ENCODE measurements around the gene PREP. TPM values are rescaled to one million over a fixed set of nuclear protein-coding genes. Genes with fewer than 3 reads are reported as not detected.
"Not testable (repeated sequence)": the region's sequence is repeated elsewhere in the genome, so short reads cannot be mapped to it uniquely, and the experiment has no call there.

Gene PREP
- polyA plus RNA-seq, 3 donors, result 29.0 to 36.0 (median 34.5) TPM

DNA sequence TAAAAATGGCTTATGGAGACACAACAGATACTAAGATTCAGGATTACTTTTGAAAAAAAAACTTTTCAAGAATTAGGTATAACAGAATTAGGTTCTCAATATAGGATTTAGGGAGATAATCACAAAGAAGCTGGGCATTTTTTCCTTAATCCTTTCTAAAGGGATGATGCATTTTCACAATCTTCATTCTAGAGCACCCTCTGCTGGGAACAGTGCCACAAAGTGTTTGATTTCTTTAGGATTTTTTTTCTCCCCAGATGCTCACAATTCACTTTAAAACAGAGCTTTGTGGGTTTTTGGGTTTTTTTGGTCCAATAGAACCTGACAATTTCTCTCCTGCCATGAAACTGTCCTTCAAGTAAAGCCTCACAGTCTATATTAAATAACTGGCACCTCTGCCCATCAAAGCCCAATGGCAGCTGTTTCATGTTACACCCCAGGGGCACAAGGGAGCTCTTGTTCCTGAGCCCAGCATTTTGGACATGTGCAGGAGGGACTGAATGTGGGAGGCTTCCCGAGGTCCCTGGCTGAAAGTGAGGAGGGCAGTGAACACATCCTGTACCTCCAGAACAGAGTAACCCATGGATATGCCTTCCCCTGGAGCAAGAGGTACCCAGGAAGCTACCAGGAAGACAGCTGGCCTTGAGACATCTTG lies 39.7 kb downstream of the PREP start:
- peak in 4 of 11 donors; percentile 4 to 13 (median 7) for DNase-seq (ENCODE audit: extremely low read depth in 1 of 11, low read depth in 9 of 11, low spot score in 4 of 11)

DNA sequence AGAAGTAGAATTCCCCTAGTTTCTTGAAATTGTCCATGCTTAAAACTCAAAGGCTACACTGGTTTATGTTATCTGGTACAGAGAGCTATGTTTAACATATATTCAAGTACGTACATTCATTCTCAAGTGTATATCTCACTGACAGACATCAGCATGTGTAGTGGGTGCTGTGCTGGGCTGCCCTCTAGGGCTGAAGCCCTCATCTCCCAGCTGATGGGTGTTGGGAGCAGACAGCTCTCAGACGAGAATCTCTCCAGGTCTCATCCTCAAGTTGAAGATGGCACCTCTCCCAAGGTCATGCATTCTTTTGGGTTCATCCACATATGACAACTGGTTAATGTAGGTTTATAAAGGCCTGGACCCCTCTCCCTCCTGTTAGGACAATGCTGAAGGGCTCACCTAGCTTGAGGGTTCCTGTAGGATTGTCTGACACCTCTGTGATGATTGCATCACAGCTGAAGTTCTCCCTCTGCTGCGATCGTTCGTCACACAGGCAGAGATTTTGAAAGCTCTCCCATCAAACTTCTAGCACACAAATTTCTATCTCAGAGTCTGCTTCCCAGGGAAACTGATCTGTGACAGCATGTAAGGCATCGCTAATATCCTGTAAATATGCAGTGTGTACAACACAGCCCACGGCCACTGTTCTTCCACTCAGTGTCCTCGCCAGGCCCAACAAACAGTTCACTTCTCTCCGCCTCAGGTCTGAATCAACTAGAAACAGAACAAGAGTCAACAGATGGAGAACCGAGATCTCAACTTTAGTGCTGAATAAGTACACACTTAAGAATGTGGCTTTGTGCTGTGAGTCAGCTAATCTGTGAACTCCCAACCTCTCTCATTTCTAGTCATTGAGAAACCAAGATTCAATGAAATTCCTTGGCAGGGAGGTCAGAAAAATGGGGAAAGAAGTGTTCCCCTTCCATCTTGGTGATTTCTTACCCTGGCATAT lies 43.2 kb downstream of the PREP start:
- no peak for DNase-seq (ENCODE audit: extremely low read depth in 1 of 11, low read depth in 9 of 11, low spot score in 4 of 11)

DNA sequence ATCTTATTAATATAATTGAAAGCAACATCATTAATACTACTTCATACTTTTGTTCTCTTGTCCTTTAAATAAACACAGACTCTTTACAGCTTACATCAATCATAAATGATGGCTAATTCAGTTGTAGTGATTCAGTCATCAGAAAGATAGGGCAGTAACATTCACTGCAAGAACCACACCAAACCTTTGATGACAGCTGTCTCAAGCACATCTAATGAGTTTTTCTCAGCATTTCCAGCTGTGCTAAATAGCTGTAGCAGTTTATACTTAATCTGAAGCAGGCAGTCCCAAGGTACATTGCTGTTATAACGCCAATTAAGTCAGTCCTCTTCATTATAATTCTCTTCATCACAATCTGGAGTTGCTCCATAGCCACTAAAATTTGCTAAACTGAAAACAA lies 45.7 kb downstream of the PREP start:
- no peak for DNase-seq (ENCODE audit: extremely low read depth in 1 of 11, low read depth in 9 of 11, low spot score in 4 of 11)

DNA sequence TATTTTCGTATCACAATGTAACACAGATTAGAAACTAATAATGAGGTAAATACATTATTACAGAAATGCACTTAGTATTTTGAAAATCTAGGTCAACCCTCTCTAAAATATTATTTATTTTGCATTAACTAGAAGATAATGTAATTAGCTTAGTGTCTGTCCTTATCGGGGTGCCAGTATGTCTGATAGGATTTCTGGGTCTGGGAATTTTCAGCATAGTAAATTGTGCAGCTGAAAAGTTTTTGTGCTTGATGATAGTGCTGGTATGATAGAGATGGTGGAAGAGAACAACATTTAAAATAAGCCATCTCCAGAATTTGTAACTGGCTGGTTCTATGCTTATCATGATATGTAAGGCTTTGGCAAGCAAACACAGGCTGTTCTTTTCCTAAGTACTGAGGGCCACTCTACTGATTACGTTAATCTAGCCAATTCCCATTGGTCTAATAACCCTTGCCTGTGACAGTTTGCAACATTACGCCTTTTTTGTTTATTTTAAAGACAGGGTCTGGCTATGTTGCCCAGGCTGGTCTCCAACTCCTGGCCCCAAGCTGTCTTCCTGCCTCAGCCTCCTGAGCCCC lies 50.8 kb downstream of the PREP start:
- no peak for DNase-seq (ENCODE audit: extremely low read depth in 1 of 11, low read depth in 9 of 11, low spot score in 4 of 11)

DNA sequence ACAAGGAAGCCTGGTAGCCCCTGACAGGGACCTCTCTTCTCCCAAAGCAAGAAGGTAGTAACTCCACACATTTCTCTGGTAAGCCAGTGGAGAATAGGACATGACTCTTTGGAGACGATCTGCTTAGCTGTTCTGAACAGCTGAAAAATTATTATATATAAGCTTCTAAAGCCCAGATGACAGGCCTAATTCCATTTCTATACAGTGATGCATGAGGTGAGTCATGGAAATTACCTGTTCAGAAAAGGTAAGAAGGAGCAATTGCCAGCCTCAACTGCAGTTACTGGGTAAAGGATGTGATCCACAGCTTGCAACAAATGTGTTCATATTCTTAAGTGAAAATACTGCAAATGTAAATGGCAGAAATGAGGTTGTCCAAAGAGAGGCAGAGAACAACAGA lies 54.0 kb downstream of the PREP start:
- DNase-seq (ENCODE audit: extremely low read depth in 1 of 11, low read depth in 9 of 11, low spot score in 4 of 11), result no peak

DNA sequence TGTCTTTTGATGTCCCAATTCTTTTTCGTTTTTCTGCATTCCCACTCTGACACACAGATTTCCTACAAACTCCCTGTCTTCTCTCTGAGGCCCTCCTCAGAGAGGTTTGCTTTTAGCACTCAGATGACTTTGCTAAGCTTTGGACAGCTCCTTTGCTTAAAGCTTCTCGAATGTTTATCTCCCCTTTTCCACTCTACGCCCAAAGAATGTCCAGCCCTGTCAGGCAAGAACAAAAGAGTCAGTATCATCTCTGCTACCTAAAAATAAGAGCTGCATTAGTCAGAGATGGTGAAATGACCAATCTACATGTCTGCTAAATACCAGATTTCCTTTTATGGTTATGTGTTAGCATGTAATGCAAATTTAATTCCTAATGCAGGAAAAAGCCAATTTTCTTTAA lies 56.8 kb downstream of the PREP start:
- no peak for DNase-seq (ENCODE audit: extremely low read depth in 1 of 11, low read depth in 9 of 11, low spot score in 4 of 11)

DNA sequence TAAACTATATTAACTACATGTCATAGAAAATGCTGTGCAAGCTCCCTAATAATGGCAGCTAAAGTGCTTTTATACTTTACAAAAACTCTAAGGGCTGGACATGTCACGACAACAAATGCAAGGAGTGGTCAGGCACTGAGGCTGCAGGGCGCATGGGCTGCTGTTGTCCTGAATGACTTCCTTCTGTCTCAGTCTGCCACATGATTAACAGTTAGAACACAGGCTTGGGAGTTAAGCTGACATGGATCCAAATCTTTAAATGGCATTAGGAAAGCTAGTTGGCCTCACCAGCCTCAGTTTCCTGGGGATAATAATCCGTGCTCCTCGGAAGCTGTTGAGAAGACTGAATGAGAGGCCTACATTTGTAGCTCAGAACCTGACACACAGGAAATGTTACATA lies 57.4 kb downstream of the PREP start:
- DNase-seq (ENCODE audit: extremely low read depth in 1 of 11, low read depth in 9 of 11, low spot score in 4 of 11), result no peak

DNA sequence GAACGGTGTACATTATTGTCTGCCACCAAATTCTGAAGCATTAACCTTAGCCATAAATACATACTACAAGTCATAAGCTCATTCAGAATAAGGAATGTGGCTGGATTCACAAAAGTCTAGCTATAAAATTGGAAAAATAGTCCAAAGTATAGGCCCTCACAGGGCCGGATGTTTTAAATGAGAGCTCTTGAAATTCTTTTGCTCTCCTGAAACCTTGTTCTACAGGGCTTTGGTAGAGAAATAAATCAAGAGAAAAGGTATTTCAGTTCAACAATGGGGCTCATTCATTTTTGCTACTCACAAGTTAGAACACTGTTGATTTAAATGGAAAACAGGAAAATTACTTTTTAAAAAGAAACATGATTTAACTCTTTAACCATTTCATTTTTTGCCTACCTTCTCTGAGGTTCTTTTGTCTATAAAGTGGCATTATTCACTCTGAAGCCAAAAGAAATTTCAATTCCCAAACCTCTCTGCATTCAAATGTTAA lies 58.0 kb downstream of the PREP start:
- DNase-seq (ENCODE audit: extremely low read depth in 1 of 11, low read depth in 9 of 11, low spot score in 4 of 11), result no peak

DNA sequence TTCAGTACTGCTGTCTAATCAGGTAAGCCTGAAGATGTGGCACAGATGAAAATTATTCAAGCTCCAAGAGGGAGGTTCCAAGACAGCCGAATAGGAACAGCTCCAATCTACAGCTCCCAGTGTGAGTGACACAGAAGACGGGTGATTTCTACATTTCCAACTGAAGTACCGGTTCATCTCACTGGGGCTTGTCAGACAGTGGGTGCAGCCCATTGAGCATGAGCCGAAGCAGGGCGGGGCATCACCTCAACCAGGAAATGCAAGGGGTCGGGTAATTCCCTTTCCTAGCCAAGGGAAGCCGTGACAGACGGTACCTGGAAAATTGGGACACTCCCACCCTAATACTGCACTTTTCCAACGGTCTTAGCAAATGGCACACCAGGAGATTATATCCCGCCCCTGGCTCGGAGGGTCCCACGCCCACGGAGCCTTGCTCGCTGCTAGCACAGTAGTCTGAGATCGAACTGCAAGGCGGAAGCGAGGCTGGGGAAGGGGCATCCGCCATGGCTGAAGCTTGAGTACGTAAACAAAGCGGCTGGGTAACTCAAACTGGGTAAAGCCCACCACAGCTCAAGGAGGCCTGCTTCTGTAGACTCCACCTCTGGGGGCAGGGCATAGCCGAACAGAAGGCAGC lies 64.4 kb downstream of the PREP start:
- DNase-seq (ENCODE audit: extremely low read depth in 1 of 11, low read depth in 9 of 11, low spot score in 4 of 11), result not testable (repeated sequence)

DNA sequence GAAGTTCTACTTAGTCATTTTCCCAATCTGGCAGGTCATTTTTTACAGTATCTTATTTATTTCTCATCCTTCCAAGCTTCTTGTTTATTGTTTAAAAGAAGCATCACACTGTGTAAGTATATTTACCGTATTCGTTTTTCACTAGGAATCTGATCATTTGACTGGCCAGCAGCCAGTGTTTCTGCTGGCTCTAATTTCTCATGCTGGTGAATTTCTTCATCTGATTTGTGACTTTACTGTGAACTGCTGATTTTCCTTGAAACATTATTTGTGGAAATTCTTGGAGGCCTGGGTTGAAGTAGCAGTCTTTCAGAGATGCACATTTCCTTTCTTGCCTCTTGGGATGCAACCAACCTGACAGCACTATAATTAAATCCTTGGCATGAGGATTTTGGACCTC lies 65.9 kb downstream of the PREP start:
- DNase-seq (ENCODE audit: extremely low read depth in 1 of 11, low read depth in 9 of 11, low spot score in 4 of 11), result no peak

DNA sequence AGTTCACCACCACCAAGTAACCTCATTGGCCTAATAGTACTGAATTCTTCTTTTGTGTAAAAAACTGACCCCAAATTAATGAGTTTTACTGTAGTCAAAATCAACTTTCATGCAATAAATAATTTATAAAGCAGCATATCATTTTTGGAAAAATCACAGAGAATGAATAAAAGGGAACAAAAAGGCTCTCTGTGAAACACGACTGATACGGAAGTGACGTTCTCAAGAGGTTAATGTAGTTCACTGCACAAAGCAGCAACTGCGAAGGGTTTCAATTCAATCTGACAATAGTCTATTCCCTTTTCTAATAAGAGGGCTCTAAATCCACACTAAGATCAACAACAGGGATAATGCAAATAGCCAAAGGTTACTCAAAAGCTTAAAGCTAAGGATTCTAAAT lies 70.3 kb downstream of the PREP start:
- no peak for DNase-seq (ENCODE audit: extremely low read depth in 1 of 11, low read depth in 9 of 11, low spot score in 4 of 11)

DNA sequence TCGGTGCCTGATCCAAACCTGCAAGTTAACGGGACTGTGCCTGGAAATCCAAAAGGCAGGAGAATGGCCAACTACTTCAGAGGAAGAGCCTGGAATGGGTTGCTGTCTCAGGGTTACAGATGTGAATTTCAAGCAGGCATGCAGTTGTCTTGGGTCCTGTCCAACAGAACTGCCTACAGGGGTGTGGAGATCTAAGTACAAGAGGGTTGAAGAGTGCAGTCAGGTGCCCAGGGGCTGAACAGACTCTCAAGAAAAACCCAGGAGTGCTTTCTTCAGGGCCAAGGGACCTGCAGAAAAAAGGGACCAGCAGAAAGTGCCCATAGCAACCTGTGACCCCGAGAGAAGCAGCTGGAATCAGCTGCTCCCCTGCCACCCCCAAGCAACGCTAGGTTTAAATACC lies 71.0 kb downstream of the PREP start:
- DNase-seq (ENCODE audit: extremely low read depth in 1 of 11, low read depth in 9 of 11, low spot score in 4 of 11), result no peak

DNA sequence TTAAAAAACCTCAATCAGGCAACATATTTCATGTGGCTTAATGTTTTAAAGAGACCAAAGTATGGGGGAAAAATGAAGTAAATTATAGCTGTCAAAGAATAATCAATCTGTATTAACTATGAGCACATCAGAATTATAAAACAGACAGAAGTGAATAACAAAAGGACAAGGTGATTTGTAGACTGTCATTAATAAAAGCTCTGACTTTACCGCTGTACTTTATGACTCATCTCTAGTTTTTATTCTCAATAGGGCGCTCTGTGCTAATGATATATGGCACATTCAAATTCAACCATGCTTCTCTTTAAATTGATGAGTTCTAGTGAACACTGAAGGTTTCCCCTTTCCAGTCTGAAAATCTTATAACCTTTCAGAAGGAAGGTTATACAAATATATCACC lies 72.0 kb downstream of the PREP start:
- no peak for DNase-seq (ENCODE audit: extremely low read depth in 1 of 11, low read depth in 9 of 11, low spot score in 4 of 11)

DNA sequence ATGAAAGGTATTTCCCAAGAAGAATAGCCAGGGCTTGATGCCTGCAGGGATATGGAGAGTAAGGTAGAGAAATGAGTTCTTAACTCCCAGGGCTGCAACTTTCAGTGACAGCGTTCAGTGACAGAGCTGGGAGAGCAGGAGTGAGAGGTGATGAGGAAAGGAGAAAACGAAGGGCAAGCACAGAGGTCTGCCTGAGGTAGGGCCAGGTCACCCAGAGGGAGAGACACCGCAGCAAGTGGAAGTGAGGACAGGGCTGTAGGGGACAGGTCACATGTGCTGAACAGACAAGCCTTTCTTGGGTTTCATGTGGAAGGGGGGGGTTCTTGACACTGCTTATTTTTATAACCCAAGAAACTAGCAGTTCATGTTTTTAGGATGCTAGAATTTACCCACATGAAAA lies 72.5 kb downstream of the PREP start:
- DNase-seq (ENCODE audit: extremely low read depth in 1 of 11, low read depth in 9 of 11, low spot score in 4 of 11), result no peak

DNA sequence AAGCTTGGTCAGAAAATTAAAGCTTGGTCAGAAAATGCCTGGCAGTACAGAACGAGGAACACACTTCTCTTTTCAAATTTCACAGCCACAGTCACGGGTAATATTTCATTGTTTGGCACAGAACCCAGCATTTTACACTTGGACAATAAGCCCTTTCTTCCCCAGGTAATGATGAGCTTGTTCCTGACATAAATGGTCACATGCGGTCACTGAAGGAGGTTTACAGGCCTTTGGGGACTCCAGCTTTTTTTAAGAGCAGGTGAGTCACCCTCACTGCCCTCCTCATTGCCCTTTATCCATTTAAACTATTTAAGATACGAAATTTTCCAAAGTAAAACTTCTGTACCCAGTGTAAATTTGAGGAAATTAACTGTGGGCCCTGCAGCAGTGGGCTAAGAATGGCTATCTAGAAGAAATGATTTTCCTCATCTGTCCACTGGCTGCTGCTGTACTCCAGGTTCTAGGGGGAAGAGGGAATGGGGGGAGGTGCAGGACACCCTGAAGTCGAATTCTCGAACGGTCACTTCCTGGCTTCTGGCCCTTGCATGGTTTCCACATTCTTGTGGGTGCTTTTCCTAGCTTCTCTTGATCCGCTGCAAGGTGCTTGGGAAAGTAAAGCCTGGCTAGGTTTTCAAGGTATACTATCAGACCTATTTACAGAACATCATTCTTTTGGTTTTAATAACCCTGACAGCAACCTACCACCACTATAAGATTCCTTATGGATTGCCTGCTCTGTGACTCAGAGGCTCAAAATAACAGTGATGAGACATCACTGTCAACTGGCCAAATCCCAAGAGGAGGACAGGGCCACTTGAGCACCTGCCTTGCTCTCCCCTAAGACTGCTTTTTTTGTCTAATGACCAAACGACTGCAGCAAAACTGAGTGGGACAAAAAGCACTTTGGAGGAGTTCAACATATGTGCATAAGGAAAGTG lies 75.8 kb downstream of the PREP start:
- DNase-seq (ENCODE audit: extremely low read depth in 1 of 11, low read depth in 9 of 11, low spot score in 4 of 11), result no peak

DNA sequence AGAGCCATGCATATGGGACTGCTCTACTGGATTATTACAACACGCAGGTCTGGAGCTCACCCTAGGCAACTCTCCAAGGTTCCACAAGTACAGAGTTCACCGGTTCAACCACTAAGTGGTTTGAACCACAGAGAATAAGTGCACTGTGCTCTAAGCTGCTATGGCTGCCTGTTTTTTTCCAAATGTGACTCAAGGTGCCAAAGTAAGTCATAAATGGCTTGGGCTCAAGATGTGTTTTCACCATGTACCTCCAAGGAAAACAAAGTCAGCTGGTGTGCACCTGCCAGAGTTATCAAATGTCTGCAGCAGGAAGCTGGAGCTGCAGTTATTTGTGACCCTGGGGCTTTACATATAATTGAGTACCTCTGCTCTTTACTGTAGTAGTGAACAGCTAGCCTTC lies 76.7 kb downstream of the PREP start:
- DNase-seq (ENCODE audit: extremely low read depth in 1 of 11, low read depth in 9 of 11, low spot score in 4 of 11), result no peak

DNA sequence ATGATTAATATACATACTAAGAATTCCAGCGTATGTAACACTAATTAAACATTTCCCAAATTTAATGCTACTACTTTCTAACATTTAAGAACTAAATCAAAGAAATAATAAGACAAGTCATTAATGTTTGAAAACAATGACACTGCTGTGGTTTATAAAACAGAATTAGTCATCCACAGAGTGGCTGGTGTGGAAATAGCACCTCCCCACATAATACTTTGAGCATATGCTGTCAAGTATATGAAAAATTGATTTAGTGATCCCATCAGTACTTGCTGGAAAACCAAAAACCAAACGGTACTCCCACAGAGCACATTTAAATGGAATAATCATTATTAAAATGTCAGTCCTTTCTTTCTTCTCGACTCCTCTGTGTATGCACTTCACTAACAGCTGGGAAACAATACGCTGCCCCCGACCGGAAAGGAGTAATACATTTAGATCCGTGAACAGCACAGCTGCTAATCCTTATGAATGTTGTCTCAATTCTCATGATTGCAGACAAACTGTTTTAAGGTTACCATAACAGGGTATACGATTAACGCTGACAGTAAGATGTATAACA lies 78.4 kb downstream of the PREP start:
- DNase-seq (ENCODE audit: extremely low read depth in 1 of 11, low read depth in 9 of 11, low spot score in 4 of 11), result peak in 3 of 11 donors; percentile 14 to 21 (median 19)

DNA sequence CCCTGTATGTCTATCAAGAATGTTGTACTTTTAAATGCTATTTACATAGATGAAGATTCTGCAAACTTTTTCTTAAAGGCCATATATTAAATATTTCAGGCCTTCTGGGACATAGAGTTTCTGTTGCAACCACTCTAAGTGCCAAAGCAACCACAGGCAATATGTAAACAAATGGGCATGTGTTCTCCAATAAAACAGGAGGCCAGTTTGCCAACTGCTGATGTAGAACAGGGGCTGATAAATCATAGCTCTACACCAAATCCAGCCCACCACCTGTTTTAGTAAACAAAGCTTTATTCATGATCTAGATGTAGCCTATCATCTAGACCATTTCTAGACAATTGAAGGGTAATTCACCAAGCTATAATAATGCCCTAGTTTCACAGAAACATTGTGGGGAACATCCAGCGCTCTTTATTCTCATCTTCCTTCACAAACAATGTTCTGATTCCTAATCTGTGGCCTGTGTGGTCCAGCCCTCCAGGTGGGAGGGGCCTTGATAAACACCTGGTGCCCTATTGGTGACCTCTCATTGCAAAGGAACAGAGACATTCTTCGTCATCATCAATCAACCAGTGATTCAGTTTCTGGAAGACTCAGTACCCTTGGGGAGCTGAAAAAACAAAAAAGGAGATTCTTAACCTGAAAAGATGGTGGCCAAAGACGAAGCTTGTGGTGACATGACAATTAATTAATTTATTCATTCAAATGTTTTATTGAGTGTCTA lies 80.2 kb downstream of the PREP start:
- no peak for DNase-seq (ENCODE audit: extremely low read depth in 1 of 11, low read depth in 9 of 11, low spot score in 4 of 11)
